Peyer's patch (tissue), 4 donors: ENCODE measurements around the gene SGMS1.

Experiments
- CTCF ChIP-seq, 6 experiments: fragments of 450-650 bp in 4 of 6; fragments of 200-600 bp in 2 of 6; sonication (generic) in 1 of 6; IDR thresholded peaks; one replicate each; pipeline ENCODE4 v1.5.1; 2017 to 2019; ENCODE audit warnings: antibody characterized with exemption in 6 of 6, mild to moderate bottlenecking in 3 of 6, moderate library complexity in 1 of 6
- POLR2A ChIP-seq, 2 donors: fragments of 450-650 bp; IDR thresholded peaks; one replicate each; pipeline ENCODE4 v1.5.1; 2017; ENCODE audit warnings: antibody characterized with exemption in 2 of 2, mild to moderate bottlenecking in 2 of 2, moderate library complexity in 2 of 2

GRCh38 chr10:50439187-50439586 lies 184.6 kb downstream of the SGMS1 start:
- TF ChIP-seq CTCF (IDR thresholded peaks at IDR 0.05) (no peak), POLR2A (IDR thresholded peaks at IDR 0.05) (no peak)
